ENCODE results near the gene FAM131C. TPM values are rescaled to one million over a fixed set of nuclear protein-coding genes. Genes with fewer than 3 reads are reported as not detected.

The FAM131C gene
- total and polyA plus RNA-seq, 10 of the 15 experiments (the other 5 are each of a cell fraction or from before 2014, with no cell fraction given) = 0.03 TPM; not detected in 9

DNA sequence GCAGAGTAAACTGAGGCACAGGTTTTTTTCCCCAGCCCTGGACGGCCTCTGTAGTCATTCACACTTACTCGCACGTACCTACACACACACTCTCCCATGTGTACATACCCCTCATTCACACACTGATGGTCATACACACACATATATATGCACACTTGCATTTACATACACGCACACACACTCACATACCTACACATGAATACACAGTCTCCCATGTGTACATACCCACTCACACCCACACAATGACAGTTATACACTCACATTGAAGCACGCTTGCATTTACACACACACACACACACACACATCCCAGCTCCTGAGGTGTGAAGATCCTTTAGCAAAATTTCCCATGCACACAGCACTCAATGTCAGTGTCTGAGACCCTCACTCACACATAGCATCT is 766 bp upstream of the FAM131C start:
- Histone ChIP-seq H3K27me3 (replicated peaks in 1 of 2; ENCODE audit: control insufficient read depth in 2 of 2, insufficient read depth in 2 of 2, low read length in 1 of 2) (peaks cover 1 to 3% of the 10 kb centered on the region in 2 experiments; a peak in 2 of 4 replicates), H3K36me3 (ENCODE audit: control insufficient read depth in 2 of 2, insufficient read depth in 2 of 2, low read length in 1 of 2) (no peaks in the 10 kb centered on the region), H4K20me1 (ENCODE audit: control insufficient read depth, insufficient read depth) (no peaks in the 10 kb centered on the region), H3K4me2 (ENCODE audit: control insufficient read depth, insufficient read depth) (peak overlapping the region; percentile 60; the same call in 1 of the 2 replicates), H3K9me3 (replicated peaks; ENCODE audit: control insufficient read depth, insufficient read depth, low read length) (no peaks in the 10 kb centered on the region), H3K4me1 (ENCODE audit: control insufficient read depth, insufficient read depth, low read length) (peaks cover 4% of the 10 kb centered on the region), H3K27ac (ENCODE audit: control insufficient read depth, insufficient read depth) (no peak overlapping the region), H3K4me3 (no peak overlapping the region), H3K9ac (ENCODE audit: control insufficient read depth, insufficient read depth, low read length) (no peak overlapping the region), H3K79me2 (ENCODE audit: control insufficient read depth, insufficient read depth, low read length) (no peaks in the 10 kb centered on the region), H2AFZ (ENCODE audit: control insufficient read depth, low read depth, low read length) (no peak overlapping the region)
- RAD21 ChIA-PET (ENCODE audit: unreplicated experiment) = interaction anchor here (0.5 kb wide), 1 partner anchor 287 kb away, joined by 4 read pairs; no protein-coding TSS in a partner anchor
- POLR2A ChIA-PET = interaction anchor here (1.1 kb wide), 1 partner anchor 293 kb away, joined by 3 read pairs; the partner anchor contains the start of gene SZRD1
- peak; percentile 7 for FAIRE-seq
- in situ Hi-C loops (cut with MboI) (no loop called here), intact Hi-C loops (cut with micrococcal nuclease; ENCODE audit: unreplicated experiment) (no loop called here)
- no TSS peak for BruUV-seq (replicated peaks)
- DNase-seq (ENCODE audit: low read depth, low spot score) = no peak
- CTCF ChIA-PET = interaction anchor here (0.8 to 1.4 kb wide), 6 partner anchors 8 to 289 kb away, joined by 3 to 7 read pairs (median 4); no protein-coding TSS in a partner anchor
- WGBS (ENCODE audit: insufficient coverage, insufficient replicate concordance, low lambda C conversion rate, missing lambda C conversion rate) = 45% methylated on average over 5 of the region's 5 CpGs
- TF ChIP-seq, protein P1, sequence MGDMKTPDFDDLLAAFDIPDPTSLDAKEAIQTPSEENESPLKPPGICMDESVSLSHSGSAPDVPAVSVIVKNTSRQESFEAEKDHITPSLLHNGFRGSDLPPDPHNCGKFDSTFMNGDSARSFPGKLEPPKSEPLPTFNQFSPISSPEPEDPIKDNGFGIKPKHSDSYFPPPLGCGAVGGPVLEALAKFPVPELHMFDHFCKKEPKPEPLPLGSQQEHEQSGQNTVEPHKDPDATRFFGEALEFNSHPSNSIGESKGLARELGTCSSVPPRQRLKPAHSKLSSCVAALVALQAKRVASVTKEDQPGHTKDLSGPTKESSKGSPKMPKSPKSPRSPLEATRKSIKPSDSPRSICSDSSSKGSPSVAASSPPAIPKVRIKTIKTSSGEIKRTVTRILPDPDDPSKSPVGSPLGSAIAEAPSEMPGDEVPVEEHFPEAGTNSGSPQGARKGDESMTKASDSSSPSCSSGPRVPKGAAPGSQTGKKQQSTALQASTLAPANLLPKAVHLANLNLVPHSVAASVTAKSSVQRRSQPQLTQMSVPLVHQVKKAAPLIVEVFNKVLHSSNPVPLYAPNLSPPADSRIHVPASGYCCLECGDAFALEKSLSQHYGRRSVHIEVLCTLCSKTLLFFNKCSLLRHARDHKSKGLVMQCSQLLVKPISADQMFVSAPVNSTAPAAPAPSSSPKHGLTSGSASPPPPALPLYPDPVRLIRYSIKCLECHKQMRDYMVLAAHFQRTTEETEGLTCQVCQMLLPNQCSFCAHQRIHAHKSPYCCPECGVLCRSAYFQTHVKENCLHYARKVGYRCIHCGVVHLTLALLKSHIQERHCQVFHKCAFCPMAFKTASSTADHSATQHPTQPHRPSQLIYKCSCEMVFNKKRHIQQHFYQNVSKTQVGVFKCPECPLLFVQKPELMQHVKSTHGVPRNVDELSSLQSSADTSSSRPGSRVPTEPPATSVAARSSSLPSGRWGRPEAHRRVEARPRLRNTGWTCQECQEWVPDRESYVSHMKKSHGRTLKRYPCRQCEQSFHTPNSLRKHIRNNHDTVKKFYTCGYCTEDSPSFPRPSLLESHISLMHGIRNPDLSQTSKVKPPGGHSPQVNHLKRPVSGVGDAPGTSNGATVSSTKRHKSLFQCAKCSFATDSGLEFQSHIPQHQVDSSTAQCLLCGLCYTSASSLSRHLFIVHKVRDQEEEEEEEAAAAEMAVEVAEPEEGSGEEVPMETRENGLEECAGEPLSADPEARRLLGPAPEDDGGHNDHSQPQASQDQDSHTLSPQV (IDR thresholded peaks at IDR 0.05) = no peak
- no peak for TF ChIP-seq CBX5 (IDR thresholded peaks at IDR 0.05; ENCODE audit: low read depth)
- TF ChIP-seq, protein P2, sequence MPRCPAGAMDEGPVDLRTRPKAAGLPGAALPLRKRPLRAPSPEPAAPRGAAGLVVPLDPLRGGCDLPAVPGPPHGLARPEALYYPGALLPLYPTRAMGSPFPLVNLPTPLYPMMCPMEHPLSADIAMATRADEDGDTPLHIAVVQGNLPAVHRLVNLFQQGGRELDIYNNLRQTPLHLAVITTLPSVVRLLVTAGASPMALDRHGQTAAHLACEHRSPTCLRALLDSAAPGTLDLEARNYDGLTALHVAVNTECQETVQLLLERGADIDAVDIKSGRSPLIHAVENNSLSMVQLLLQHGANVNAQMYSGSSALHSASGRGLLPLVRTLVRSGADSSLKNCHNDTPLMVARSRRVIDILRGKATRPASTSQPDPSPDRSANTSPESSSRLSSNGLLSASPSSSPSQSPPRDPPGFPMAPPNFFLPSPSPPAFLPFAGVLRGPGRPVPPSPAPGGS (IDR thresholded peaks at IDR 0.05; ENCODE audit: borderline replicate concordance, insufficient read depth, low read depth, low read length, poor library complexity, severe bottlenecking) = peak; percentile 84
- no peak for TF ChIP-seq CTCF (IDR thresholded peaks at IDR 0.05 in 2 of 3, conservative IDR thresholded peaks at IDR 0.05 in 1 of 3; ENCODE audit: control insufficient read depth in 2 of 3, extremely low read depth in 1 of 3, insufficient read depth in 1 of 3, low read depth in 3 of 3, low read length in 3 of 3)
- TF ChIP-seq MEF2B (IDR thresholded peaks at IDR 0.05; ENCODE audit: partially characterized antibody, poor library complexity, severe bottlenecking) = no peak
- TF ChIP-seq, protein P3, sequence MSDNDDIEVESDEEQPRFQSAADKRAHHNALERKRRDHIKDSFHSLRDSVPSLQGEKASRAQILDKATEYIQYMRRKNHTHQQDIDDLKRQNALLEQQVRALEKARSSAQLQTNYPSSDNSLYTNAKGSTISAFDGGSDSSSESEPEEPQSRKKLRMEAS (IDR thresholded peaks at IDR 0.05; ENCODE audit: low read depth, low read length) = no peak
- TF ChIP-seq, protein P4, sequence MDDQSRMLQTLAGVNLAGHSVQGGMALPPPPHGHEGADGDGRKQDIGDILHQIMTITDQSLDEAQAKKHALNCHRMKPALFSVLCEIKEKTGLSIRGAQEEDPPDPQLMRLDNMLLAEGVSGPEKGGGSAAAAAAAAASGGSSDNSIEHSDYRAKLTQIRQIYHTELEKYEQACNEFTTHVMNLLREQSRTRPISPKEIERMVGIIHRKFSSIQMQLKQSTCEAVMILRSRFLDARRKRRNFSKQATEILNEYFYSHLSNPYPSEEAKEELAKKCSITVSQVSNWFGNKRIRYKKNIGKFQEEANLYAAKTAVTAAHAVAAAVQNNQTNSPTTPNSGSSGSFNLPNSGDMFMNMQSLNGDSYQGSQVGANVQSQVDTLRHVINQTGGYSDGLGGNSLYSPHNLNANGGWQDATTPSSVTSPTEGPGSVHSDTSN (IDR thresholded peaks at IDR 0.05; ENCODE audit: insufficient replicate concordance, low read depth, low read length) = peak; percentile 12
- TF ChIP-seq RELA (IDR thresholded peaks at IDR 0.05; ENCODE audit: borderline replicate concordance, partially characterized antibody) = no peak
- no peak for TF ChIP-seq YBX1 (IDR thresholded peaks at IDR 0.05)
- TF ChIP-seq BRCA1 (IDR thresholded peaks at IDR 0.05; ENCODE audit: low read depth, low read length) = no peak
- TF ChIP-seq USF2 (IDR thresholded peaks at IDR 0.05; ENCODE audit: borderline replicate concordance, low read depth, low read length) = no peak
- SMC1A ChIA-PET (ENCODE audit: uncharacterized antibody, unreplicated experiment) = interaction anchor here (0.5 kb wide), 1 partner anchor 826 kb away, joined by 3 read pairs; no protein-coding TSS in a partner anchor
- no peak for ATAC-seq

All from GM12878 (cell line).